Lung (tissue), 12 donors: ENCODE data around the gene PAF1. TPM values are rescaled to one million over a fixed set of nuclear protein-coding genes. Genes with fewer than 3 reads are reported as not detected.

Source experiments
- ATAC-seq: fragments of 200-7000 bp; cut with Tn5 transposase; one replicate; pipeline ENCODE4 v1.9.1; 2020; ENCODE audit warnings: moderate number of reproducible peaks; ENCODE audit not compliant: insufficient read depth, low FRiP score
- DNase-seq, 3 donors: peaks; one replicate each; pipeline ENCODE4 v3.0.0-alpha.2; 2013 to 2017
- H3K27ac ChIP-seq, 2 donors: one replicate each; pipeline ENCODE4 v1.5.1; 2013; ENCODE audit warnings: mild to moderate bottlenecking in 2 of 2, moderate library complexity in 2 of 2, control low read depth in 1 of 2, inconsistent platforms in 1 of 2, low read depth in 1 of 2, low read length in 1 of 2
- H3K27me3 ChIP-seq, 3 donors: one replicate each; pipeline ENCODE4 v1.5.1; 2013; ENCODE audit warnings: low read length in 2 of 3; ENCODE audit not compliant: control insufficient read depth in 3 of 3, insufficient read depth in 3 of 3
- H3K36me3 ChIP-seq, 4 donors: one replicate each; pipeline ENCODE4 v1.5.1; 2013; ENCODE audit warnings: low read length in 4 of 4, mild to moderate bottlenecking in 1 of 4, moderate library complexity in 1 of 4; ENCODE audit not compliant: control insufficient read depth in 4 of 4, insufficient read depth in 4 of 4
- H3K4me1 ChIP-seq, 5 donors: one replicate each; pipeline ENCODE4 v1.5.1; 2013; ENCODE audit warnings: low read length in 5 of 5, mild to moderate bottlenecking in 2 of 5, moderate library complexity in 1 of 5; ENCODE audit not compliant: control insufficient read depth in 5 of 5, insufficient read depth in 5 of 5
- H3K4me3 ChIP-seq: one replicate; pipeline ENCODE4 v1.5.1; 2013; ENCODE audit warnings: mild to moderate bottlenecking, control low read depth, moderate library complexity
- H3K9ac ChIP-seq, 2 donors: one replicate each; pipeline ENCODE4 v1.5.1; 2013; ENCODE audit warnings: low read length in 2 of 2, control low read depth in 1 of 2; ENCODE audit not compliant: insufficient read depth in 1 of 2
- H3K9me3 ChIP-seq, 4 donors: one replicate each; pipeline ENCODE4 v1.5.1; 2013; ENCODE audit warnings: low read length in 3 of 4, mild to moderate bottlenecking in 1 of 4, moderate library complexity in 1 of 4; ENCODE audit not compliant: control insufficient read depth in 4 of 4, insufficient read depth in 3 of 4
- WGBS, 2 donors: extraction: QIAGEN DNeasy Blood & Tissue Kit; methylation state at CpG; one replicate each; pipeline ENCODE4 v1.1.7; 2013; 5-methylcytosine and 5-hydroxymethylcytosine counted together
- polyA plus RNA-seq, 2 donors: library from polyadenylated mRNA; stranded (reverse); fragments of 200-250 nt; gene quantifications; one replicate each; pipeline ENCODE4 v1.2.1, GENCODE V29; 2013
- total RNA-seq, 2 donors: library from RNA; depleted of rRNA in 1 of 2; stranded (reverse); fragments of >200 nt in 1 of 2; gene quantifications; one replicate each; pipeline ENCODE4 v1.2.1, GENCODE V29; 2014 to 2021
- TF ChIP-seq, protein P1 (sequence below): IDR thresholded peaks from 2 replicates; pipeline ENCODE4 v1.5.1; 2012; ENCODE audit warnings: mild to moderate bottlenecking; ENCODE audit errors: control extremely low read depth, extremely low read depth
- donor health status: control.
- donor health status: control.
- donor health status: Bipolar disorder and iron deficiency.
- donor health status: healthy.
- donor health status: DM: yes; HTN: yes; CAD: no.

PAF1 gene
- total and polyA plus RNA-seq, 4 donors: 24.8 to 41.8 (median 34.0) TPM

DNA sequence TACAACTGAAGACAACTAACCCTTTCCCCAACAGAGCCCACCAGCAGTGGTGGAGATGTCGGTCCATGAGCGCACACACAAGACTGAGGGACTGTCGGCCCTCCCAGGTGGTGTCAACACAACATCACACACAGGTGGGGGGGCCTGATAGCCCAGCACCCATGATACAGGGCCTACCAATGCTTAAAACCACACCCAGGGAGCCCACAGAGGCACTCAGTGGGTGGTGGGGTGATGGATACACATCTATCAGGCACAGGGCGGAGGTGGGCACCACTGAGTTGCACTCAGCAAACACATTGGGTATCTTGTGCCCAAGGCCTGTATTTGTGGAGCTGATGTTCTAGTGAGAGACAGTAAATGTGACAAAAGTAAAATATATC lies 8.8 kb upstream of the PAF1 start:
- TF ChIP-seq, protein P1, sequence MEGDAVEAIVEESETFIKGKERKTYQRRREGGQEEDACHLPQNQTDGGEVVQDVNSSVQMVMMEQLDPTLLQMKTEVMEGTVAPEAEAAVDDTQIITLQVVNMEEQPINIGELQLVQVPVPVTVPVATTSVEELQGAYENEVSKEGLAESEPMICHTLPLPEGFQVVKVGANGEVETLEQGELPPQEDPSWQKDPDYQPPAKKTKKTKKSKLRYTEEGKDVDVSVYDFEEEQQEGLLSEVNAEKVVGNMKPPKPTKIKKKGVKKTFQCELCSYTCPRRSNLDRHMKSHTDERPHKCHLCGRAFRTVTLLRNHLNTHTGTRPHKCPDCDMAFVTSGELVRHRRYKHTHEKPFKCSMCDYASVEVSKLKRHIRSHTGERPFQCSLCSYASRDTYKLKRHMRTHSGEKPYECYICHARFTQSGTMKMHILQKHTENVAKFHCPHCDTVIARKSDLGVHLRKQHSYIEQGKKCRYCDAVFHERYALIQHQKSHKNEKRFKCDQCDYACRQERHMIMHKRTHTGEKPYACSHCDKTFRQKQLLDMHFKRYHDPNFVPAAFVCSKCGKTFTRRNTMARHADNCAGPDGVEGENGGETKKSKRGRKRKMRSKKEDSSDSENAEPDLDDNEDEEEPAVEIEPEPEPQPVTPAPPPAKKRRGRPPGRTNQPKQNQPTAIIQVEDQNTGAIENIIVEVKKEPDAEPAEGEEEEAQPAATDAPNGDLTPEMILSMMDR: no peak
- H3K36me3 ChIP-seq: peaks cover 0 to 10% (median 5%) of the 10 kb centered on the region in 4 donors
- DNase-seq: no peak
- peak overlapping the region in 1 of 2 donors; percentile 57 for H3K27ac ChIP-seq
- H3K9ac ChIP-seq: no peak overlapping the region
- no peaks in the 10 kb centered on the region for H3K9me3 ChIP-seq
- 95 to 96% methylated on average over 4 of the region's 4 CpGs for WGBS, 2 donors
- peaks cover 0 to 29% (median 12%) of the 10 kb centered on the region in 5 donors for H3K4me1 ChIP-seq
- no peak overlapping the region for H3K4me3 ChIP-seq
- H3K27me3 ChIP-seq: no peaks in the 10 kb centered on the region
- no peak for ATAC-seq

DNA sequence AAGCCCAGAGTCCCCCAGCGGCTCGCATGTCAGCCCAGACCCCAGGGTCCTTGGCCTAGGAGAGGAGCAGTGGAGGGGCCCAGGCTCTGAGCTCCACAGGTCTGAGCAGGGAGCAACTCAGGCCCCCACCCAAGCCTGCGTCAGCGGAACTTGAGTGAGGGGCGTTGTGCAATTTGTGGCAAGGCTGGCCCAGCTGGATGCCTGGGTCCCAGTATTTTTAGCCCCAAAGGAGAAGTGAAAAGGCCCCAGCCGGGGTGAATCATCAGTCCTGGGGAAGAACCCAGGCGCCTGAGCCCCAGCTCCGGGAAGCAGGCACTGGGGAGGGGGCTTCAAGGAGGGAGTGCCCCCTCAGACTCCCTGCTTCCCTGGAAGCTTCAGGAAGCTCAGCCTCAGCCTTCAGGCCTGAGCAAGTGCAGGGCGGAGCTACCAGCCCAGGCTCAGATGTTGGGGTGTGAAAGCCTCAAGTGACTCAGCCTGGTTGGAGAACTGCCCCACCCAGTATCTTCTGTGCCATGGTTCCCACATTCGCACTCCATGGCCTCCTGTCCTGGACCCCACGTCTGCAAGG lies 7.5 kb upstream of the PAF1 start:
- H3K27ac ChIP-seq: peak overlapping the region; percentile 29 to 97
- H3K9me3 ChIP-seq: no peaks in the 10 kb centered on the region
- H3K4me1 ChIP-seq: peaks cover 0 to 29% (median 12%) of the 10 kb centered on the region in 5 donors
- WGBS, 2 donors: 51 to 60% methylated on average over 11 of the region's 11 CpGs
- ATAC-seq: peak; percentile 12
- peaks cover 0 to 16% (median 13%) of the 10 kb centered on the region in 4 donors for H3K36me3 ChIP-seq
- no peaks in the 10 kb centered on the region for H3K27me3 ChIP-seq
- H3K4me3 ChIP-seq: peak overlapping the region; percentile 10
- H3K9ac ChIP-seq: no peak overlapping the region
- TF ChIP-seq, protein P1: no peak
- no peak for DNase-seq

DNA sequence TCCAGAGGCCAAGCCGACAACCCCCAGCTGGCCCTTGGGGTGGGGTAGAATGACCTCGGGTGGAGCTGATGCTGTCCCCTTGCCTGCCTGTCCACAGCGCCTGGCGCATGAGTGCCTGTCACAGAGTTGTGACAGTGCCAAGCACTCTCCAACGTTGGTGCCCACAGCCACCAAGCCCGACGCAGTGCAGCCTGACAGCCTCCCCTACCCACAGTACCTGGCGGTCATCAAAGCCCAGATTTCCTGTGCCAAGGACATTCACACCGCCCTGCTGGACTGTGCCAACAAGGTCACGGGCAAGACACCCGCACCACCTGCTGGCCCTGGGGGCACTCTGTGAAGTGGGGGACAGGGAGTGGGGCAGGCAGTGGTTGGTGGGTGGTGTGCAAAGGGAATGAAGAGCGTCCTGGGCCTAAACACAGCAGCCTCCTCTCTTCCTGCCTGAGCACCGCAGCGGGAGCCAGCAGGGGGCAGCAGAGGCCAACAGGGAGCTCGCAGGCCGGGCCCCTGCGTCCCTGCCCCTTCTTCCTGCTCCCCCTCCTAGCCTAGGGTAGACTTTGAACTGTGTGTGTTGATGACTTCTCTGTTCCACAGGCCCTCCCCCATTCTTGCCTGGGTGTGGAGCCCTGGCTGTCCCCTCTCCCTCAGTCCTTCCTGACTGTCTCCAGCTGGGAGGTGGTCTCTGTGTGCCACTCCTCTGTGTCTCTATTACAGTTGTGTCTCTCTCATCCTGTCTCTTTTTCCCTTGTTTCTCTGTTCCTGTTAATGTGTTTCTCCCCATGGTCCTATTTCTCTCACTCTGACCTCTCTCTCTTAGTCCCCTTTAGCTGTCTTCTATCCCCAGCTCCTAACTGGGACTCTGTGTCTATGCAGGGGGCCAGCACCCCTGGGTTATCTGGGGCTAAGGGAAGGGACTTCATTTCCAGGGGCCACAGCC lies 6.7 kb upstream of the PAF1 start:
- Histone ChIP-seq H3K9me3 (no peaks in the 10 kb centered on the region), H3K4me1 (peaks cover 0 to 29% (median 9%) of the 10 kb centered on the region in 5 donors), H3K4me3 (peak overlapping the region; percentile 10), H3K9ac (no peak overlapping the region), H3K27ac (peak overlapping the region; percentile 29 to 97), H3K36me3 (peaks cover 0 to 17% (median 14%) of the 10 kb centered on the region in 4 donors), H3K27me3 (no peaks in the 10 kb centered on the region)
- ATAC-seq (peak; percentile 75), DNase-seq (peak; percentile 85 to 89 (median 88))
- 30 to 41% methylated on average over 15 to 17 of the region's 17 CpGs for WGBS, 2 donors
- TF ChIP-seq, protein P1: peak; percentile 96
